PFSK-1 (cell line): ENCODE results near the gene BEAN1.

Source experiments
- FOXP2 ChIP-seq: optimal IDR thresholded peaks from 2 replicates; pipeline ENCODE3; 2011; ENCODE audit warnings: borderline replicate concordance, control low read depth, inconsistent platforms; ENCODE audit not compliant: insufficient read depth; ENCODE audit errors: extremely low read length, extremely low read depth
- POLR2AphosphoS5 ChIP-seq: IDR thresholded peaks from 2 replicates; pipeline ENCODE4 v1.6.1; 2012; ENCODE audit warnings: low read depth, mild to moderate bottlenecking, control low read depth, low read length, moderate library complexity
- SIN3A ChIP-seq: IDR thresholded peaks from 2 replicates; pipeline ENCODE4 v1.6.1; 2012; ENCODE audit warnings: mild to moderate bottlenecking, low read length, moderate library complexity, borderline replicate concordance; ENCODE audit not compliant: insufficient read depth
- TAF1 ChIP-seq: IDR thresholded peaks from 2 replicates; pipeline ENCODE4 v1.6.1; 2012; ENCODE audit warnings: low read length, control low read depth, borderline replicate concordance; ENCODE audit not compliant: insufficient read depth
- TF ChIP-seq, protein P1 (sequence below), 2 experiments: IDR thresholded peaks; 2 replicates each; pipeline versions ENCODE4 v1.6.1 to v1.8.0; 2011 to 2012; ENCODE audit warnings: low read depth in 2 of 2, low read length in 2 of 2, control low read depth in 1 of 2, inconsistent platforms in 1 of 2, mild to moderate bottlenecking in 1 of 2, moderate library complexity in 1 of 2; ENCODE audit not compliant: insufficient read depth in 1 of 2

Gene BEAN1

DNA sequence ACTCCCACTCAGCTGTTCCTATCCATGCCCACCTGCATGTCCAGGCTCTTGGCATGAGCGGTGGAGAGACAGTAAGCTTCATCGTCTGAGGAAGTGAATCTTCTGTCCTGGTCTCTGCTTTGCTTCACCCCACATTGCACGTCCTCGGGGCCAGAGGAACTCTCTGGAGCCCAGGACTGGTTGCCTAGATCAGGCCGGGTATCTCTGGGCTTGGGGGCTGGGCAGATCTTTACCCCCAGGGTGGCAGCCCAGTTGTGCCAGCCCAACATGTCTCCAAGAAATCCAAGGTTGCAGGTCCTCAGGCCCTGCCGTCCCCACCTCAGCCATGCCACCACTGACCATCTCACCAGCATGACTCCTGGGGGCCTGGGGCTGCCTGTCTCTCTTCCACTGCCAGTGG lies 58.3 kb downstream of the BEAN1 start:
- TF ChIP-seq POLR2AphosphoS5 (no peak), TAF1 (no peak), FOXP2 (no peak), SIN3A (no peak)
- TF ChIP-seq, protein P1, sequence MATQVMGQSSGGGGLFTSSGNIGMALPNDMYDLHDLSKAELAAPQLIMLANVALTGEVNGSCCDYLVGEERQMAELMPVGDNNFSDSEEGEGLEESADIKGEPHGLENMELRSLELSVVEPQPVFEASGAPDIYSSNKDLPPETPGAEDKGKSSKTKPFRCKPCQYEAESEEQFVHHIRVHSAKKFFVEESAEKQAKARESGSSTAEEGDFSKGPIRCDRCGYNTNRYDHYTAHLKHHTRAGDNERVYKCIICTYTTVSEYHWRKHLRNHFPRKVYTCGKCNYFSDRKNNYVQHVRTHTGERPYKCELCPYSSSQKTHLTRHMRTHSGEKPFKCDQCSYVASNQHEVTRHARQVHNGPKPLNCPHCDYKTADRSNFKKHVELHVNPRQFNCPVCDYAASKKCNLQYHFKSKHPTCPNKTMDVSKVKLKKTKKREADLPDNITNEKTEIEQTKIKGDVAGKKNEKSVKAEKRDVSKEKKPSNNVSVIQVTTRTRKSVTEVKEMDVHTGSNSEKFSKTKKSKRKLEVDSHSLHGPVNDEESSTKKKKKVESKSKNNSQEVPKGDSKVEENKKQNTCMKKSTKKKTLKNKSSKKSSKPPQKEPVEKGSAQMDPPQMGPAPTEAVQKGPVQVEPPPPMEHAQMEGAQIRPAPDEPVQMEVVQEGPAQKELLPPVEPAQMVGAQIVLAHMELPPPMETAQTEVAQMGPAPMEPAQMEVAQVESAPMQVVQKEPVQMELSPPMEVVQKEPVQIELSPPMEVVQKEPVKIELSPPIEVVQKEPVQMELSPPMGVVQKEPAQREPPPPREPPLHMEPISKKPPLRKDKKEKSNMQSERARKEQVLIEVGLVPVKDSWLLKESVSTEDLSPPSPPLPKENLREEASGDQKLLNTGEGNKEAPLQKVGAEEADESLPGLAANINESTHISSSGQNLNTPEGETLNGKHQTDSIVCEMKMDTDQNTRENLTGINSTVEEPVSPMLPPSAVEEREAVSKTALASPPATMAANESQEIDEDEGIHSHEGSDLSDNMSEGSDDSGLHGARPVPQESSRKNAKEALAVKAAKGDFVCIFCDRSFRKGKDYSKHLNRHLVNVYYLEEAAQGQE (IDR thresholded peaks at IDR 0.05; ENCODE audit: insufficient read depth in 1 of 2, low read depth in 2 of 2, low read length in 2 of 2) = no peak

DNA sequence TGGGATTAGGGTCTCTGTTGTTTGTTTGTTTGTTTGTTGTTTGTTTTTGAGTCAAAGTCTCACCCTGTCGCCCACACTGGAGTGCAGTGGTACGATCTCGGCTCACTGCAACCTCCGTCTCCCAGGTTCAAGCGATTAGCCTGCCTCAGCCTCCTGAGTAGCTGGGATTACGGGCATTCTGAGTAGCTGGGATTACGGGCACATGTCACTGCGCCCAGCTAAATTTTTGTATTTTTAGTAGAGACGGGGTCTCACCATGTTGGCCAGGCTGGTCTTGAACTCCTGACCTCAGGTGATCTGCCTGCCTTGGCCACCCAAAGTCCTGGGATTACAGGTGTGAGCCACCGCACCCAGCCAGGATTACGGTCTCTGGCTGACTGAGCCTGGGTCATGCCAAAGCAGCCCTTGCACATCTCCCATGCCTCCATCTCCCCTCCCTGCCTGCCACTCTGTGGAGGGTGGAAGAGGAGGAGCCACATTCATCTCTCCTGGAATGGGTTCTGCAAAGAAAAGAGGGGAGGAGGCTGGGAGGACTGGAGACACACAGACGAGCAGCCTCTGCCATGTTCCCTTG lies 59.2 kb downstream of the BEAN1 start:
- TF ChIP-seq POLR2AphosphoS5 = no peak
- no peak for TF ChIP-seq FOXP2

DNA sequence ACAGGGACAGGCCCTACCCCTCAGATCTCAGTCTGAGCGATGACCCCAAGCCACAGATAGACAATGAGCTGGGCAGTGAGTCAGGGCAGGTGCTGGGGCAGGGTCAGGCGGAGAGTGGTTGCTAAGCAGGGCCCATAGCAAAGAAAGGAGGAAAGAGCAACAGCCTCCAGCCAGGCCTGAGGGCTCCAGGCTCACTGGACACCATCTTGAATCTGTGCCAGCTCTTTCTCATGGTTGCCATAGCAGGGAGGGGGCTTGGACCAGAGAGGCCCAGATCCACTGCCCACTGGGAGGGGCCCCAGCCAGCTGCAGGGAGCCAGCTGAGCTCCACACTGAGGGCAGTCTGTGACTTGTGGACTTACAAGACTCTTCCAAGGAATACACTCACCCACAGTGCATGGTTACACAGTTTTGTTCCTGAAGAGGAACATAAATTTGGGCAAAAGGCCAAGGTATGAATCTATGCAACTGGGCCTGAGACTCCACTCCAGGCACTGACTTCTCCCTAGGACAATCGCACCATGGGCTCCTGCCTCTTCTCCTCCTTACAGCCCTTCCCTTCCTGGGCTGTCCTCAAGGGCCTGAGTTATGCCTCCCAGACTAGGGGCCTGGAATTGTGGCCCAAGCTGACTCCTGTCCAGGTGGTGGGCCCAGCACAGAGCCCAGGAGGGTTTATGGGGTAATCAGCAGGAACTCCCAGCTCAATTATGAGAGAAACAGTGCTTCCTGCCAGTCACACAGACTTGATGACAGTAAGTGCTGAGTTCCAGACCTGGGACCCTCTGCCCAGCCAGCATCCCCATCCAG lies 59.9 kb downstream of the BEAN1 start:
- TF ChIP-seq TAF1 (no peak), POLR2AphosphoS5 (no peak), FOXP2 (no peak), SIN3A (no peak)
- TF ChIP-seq, protein P1 (IDR thresholded peaks at IDR 0.05; ENCODE audit: insufficient read depth in 1 of 2, low read depth in 2 of 2, low read length in 2 of 2) = no peak

DNA sequence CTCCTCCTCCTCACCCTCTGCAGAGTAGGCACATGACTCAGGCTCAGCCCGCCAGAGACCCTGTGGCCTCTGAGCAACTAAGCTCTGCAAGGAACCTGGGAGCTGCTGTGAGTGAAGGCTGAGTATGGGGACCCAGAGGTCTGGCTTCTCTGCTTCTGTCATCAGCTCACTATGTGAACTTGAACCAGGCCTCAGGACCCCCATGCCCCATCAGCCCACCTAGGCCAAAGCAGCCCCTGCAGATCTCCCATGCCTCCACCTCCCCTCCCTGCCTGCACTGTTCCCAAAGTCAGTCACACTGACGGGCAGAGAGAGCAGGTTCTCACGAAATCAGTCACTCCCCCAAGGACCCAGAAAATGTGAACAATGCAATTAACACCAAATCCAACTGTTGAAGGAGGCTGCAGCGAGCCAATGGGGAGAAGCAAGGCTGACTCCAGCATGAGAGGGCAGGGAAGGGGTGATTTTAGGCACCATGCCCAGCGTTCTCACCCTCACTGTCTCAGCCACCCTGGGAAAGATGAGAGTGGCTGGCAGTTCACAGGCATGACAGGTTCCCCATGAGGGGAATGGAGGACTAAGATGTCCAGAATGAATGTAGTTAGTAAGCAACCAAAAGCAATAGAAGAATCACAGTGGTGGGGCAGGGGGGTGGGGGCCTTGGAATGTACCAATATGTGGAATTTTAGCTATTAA lies 60.6 kb downstream of the BEAN1 start:
- TF ChIP-seq POLR2AphosphoS5 (no peak), TAF1 (no peak), FOXP2 (no peak), SIN3A (no peak)
- TF ChIP-seq, protein P1 (IDR thresholded peaks at IDR 0.05; ENCODE audit: insufficient read depth in 1 of 2, low read depth in 2 of 2, low read length in 2 of 2) = no peak

DNA sequence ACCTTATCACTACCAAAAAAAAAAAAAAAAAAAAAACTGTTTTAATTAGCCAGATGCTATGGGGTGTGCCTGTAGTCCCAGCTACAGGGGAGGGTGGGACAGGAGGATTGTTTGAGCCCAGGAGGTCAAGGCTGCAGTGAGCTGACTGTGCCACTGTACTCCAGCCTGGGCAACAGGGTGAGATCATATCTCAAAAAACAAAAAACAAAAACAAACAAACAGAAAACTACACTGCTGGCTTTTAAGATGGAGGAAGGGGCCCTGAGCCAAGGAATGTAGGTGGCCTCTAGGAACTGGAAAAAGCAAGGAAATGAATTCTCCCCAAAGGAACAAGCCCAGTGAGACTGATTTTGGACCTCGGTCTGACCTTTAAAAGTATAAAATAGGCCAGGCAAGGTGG lies 61.4 kb downstream of the BEAN1 start:
- TF ChIP-seq, protein P1 (IDR thresholded peaks at IDR 0.05; ENCODE audit: insufficient read depth in 1 of 2, low read depth in 2 of 2, low read length in 2 of 2) = no peak
- TF ChIP-seq POLR2AphosphoS5 = no peak
- TF ChIP-seq SIN3A = no peak
- no peak for TF ChIP-seq TAF1
- TF ChIP-seq FOXP2 = no peak
